Gastrocnemius medialis (tissue), 4 donors: Measurements from ENCODE around the gene GALNT7.

Experiments
- POLR2A ChIP-seq, 2 donors: fragments of 450-650 bp; IDR thresholded peaks; one replicate each; pipeline ENCODE4 v1.6.1; 2017; ENCODE audit warnings: antibody characterized with exemption in 2 of 2, mild to moderate bottlenecking in 2 of 2, moderate library complexity in 2 of 2
- TF ChIP-seq, protein P1 (sequence below), 5 experiments: fragments of 450-650 bp in 3 of 5; fragments of 200-600 bp in 2 of 5; sonication (generic) in 2 of 5; IDR thresholded peaks in 4 of 5; conservative IDR thresholded peaks in 1 of 5; 1 replicate in 4 of 5; 2 replicates in 1 of 5; pipeline ENCODE4 v1.5.1; 2016 to 2019; ENCODE audit warnings: antibody characterized with exemption in 5 of 5, mild to moderate bottlenecking in 3 of 5, moderate library complexity in 3 of 5

DNA sequence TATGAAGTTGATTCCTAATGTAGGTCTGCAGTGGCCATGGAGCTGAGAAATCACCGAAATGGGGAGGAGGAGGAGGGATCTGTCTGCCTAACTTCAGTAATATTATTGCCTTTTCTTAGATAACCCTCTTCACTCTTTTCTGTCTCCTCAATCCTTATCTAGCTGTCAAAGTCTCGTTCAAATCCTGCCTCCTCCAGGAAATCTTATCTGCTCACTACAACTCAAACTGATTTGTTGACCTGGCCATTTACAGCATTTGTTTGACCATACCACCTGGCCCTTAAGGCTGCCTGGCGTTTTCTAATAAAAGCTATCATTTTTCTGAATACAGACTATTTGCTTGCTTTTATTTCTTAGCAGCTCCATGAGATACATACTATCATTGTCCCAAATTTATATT, 33.8 kb downstream of the GALNT7 start:
- TF ChIP-seq, protein P1, sequence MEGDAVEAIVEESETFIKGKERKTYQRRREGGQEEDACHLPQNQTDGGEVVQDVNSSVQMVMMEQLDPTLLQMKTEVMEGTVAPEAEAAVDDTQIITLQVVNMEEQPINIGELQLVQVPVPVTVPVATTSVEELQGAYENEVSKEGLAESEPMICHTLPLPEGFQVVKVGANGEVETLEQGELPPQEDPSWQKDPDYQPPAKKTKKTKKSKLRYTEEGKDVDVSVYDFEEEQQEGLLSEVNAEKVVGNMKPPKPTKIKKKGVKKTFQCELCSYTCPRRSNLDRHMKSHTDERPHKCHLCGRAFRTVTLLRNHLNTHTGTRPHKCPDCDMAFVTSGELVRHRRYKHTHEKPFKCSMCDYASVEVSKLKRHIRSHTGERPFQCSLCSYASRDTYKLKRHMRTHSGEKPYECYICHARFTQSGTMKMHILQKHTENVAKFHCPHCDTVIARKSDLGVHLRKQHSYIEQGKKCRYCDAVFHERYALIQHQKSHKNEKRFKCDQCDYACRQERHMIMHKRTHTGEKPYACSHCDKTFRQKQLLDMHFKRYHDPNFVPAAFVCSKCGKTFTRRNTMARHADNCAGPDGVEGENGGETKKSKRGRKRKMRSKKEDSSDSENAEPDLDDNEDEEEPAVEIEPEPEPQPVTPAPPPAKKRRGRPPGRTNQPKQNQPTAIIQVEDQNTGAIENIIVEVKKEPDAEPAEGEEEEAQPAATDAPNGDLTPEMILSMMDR (IDR thresholded peaks at IDR 0.05 in 4 of 5, conservative IDR thresholded peaks at IDR 0.05 in 1 of 5): no peak
- TF ChIP-seq POLR2A (IDR thresholded peaks at IDR 0.05): no peak
